ENCODE results near the gene TAF3.

Gene TAF3

GRCh38 chr10:8060704-8061121, 242.4 kb downstream of the TAF3 start:
- DNase-seq = no peak

- DNase-seq = no peak
These were observed 243.2 kb downstream of the TAF3 start for GRCh38 chr10:8061274-8062211.

GRCh38 chr10:8063128-8063908, 245.0 kb downstream of the TAF3 start:
- DNase-seq = no peak

GRCh38 chr10:8063935-8064334, 245.6 kb downstream of the TAF3 start:
- no peak for DNase-seq

- DNase-seq = no peak
These were observed 246.1 kb downstream of the TAF3 start for GRCh38 chr10:8064436-8064835.

- no peak for DNase-seq
These were observed 247.3 kb downstream of the TAF3 start for GRCh38 chr10:8065651-8066050.

GRCh38 chr10:8066124-8066523, 247.8 kb downstream of the TAF3 start:
- DNase-seq = no peak
